ENCODE data around the gene SLC2A13.
"Not testable (repeated sequence)": the region's sequence is repeated elsewhere in the genome, so short reads cannot be mapped to it uniquely, and the experiment has no call there.

Gene SLC2A13

DNA sequence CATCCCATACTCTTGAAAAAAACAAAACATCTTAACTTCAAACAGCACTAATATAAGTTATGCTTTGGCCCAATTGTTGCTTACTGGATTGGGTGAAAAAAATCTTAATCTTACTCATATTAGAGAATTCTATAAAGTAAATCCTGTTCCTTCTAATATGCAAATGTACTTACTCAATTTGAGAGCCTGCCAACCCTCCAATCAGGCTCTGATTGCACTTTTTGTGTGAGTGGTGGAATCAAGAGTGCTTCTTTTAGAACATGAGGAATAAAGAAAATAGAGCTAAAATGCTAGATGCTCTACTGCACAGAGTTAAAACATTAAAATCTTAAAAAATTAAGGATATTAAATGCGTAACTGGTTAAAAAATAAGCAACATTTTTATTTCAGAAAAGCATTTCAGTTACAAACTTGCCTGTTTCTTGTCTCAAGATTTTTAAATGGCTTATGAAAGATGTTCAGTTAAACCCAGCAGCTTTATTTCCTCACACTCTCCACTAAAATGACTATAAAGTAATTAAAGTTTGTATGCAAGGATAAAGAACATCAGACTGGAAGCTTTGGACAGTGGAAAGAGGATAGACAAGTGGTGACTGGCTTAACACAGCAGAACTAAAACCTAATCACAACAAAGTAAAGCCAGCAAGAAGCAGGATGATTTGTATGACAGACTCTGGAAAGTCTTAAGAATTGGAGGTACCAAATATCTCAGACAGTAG lies 177.5 kb downstream of the SLC2A13 start:
- H3K4me3 ChIP-seq (ENCODE audit: low read depth, low read length): no peak overlapping the region
- DNase-seq (ENCODE audit: low read depth): no peak
- TF ChIP-seq, protein P1, sequence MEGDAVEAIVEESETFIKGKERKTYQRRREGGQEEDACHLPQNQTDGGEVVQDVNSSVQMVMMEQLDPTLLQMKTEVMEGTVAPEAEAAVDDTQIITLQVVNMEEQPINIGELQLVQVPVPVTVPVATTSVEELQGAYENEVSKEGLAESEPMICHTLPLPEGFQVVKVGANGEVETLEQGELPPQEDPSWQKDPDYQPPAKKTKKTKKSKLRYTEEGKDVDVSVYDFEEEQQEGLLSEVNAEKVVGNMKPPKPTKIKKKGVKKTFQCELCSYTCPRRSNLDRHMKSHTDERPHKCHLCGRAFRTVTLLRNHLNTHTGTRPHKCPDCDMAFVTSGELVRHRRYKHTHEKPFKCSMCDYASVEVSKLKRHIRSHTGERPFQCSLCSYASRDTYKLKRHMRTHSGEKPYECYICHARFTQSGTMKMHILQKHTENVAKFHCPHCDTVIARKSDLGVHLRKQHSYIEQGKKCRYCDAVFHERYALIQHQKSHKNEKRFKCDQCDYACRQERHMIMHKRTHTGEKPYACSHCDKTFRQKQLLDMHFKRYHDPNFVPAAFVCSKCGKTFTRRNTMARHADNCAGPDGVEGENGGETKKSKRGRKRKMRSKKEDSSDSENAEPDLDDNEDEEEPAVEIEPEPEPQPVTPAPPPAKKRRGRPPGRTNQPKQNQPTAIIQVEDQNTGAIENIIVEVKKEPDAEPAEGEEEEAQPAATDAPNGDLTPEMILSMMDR (IDR thresholded peaks at IDR 0.05; ENCODE audit: low read depth, low read length, missing control alignments): no peak
- in situ Hi-C loops (cut with HindIII; ENCODE audit: low sequenced_read_pairs): no loop called here

DNA sequence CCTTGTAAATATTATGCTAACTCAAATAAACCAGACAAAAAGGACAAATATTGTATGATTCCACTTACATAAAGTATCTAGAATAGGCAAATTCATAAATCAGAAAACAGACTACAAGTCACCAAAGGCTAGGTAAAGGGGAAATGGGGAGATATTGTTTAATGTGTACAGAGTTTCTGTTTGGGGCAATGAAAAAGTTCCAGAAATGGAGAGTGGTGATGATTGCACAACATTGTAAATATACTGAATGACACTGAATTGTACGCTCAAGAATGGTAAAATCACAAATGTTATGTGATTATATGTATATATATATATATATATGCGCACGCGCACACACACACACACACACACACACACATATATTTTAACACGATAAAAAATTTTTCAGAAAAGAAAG lies 182.5 kb downstream of the SLC2A13 start:
- no peak for DNase-seq (ENCODE audit: low read depth)
- in situ Hi-C loops (cut with HindIII; ENCODE audit: low sequenced_read_pairs): loop anchor here (5.0 kb wide), 1 partner anchor 94 kb away; no protein-coding TSS in a partner anchor
- H3K4me3 ChIP-seq (ENCODE audit: low read depth, low read length): no peak overlapping the region
- TF ChIP-seq, protein P1 (IDR thresholded peaks at IDR 0.05; ENCODE audit: low read depth, low read length, missing control alignments): no peak

DNA sequence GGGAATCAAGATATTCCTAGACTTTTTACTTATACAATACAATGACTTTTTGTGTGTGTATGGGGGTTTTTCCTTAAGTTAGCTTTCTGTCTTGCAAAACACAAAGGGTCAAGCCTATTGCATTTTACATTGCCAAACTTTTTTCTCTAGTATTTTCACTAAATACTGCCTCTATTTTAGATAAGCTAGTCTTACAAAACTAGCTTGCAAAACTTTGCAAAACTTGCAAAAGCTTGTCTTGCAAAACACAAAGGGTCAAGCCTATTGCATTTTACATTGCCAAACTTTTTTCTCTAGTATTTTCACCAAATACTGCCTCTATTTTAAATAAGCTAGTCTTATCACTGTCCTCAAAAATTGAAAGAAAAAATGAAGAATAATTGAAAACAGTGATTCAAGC lies 183.3 kb downstream of the SLC2A13 start:
- H3K4me3 ChIP-seq (ENCODE audit: low read depth, low read length); DNase-seq (ENCODE audit: low read depth): not testable (repeated sequence)
- in situ Hi-C loops (cut with HindIII; ENCODE audit: low sequenced_read_pairs): loop anchor here (5.0 kb wide), 1 partner anchor 95 kb away; no protein-coding TSS in a partner anchor

DNA sequence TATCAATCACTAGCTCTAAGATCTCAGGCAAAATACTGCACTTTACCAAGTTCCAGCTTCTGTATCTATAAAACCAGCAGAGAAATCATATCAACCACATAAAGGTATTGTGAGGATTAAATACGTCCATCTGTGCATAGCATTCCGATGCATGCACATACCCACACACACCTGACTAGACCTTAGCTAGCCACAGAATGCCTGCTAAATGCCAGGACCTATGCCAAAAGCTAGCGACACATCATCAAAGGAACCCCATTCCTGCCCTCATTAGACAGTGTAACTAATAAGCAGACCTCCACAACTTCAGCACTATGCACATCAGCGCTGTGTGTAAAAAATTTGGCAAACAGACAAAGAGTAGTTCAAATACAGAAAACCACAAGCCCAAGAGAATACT lies 185.2 kb downstream of the SLC2A13 start:
- no peak overlapping the region for H3K4me3 ChIP-seq (ENCODE audit: low read depth, low read length)
- no peak for DNase-seq (ENCODE audit: low read depth)
- TF ChIP-seq, protein P1 (IDR thresholded peaks at IDR 0.05; ENCODE audit: low read depth, low read length, missing control alignments): no peak
- in situ Hi-C loops (cut with HindIII; ENCODE audit: low sequenced_read_pairs): loop anchor here (5.0 kb wide), 1 partner anchor 97 kb away; no protein-coding TSS in a partner anchor

DNA sequence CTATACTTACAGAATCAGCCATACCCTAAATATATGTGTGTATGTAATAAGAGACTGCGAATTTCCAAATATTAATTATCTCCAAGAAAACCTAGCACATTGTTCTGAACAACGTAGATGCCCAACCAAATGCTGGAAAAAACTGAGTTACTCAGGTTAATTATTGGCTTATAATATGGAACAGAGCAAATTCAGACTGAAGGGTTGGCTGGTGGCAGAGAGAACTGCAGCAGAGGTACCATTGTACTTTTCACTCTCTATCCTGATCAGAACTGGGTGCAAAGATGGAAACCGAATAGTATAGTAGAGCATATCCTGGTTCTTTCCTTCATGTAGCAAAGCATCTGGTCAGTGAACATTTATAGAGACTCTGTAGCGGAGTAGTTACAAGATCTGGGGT lies 185.7 kb downstream of the SLC2A13 start:
- DNase-seq (ENCODE audit: low read depth): no peak
- in situ Hi-C loops (cut with HindIII; ENCODE audit: low sequenced_read_pairs): loop anchor here (5.0 kb wide), 1 partner anchor 97 kb away; no protein-coding TSS in a partner anchor
- no peak overlapping the region for H3K4me3 ChIP-seq (ENCODE audit: low read depth, low read length)
- TF ChIP-seq, protein P1 (IDR thresholded peaks at IDR 0.05; ENCODE audit: low read depth, low read length, missing control alignments): no peak

DNA sequence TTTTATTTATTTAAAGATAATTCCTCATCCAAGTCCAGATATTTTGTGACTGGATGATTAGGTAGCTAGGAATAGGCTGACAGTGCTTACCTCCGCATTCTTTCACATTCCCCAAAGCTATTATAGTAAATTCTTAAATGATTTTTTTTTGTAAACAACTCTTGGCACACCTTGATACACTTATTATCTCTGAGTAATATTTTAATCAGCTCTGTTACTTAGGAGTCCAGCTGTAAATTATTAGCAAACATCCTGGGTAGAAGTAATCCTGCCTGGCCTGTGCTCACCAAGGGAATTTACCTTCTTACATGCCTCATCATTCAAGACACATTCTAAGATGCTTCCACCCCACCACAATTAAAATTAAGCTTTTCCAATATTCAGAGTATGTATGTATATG lies 186.1 kb downstream of the SLC2A13 start:
- no peak overlapping the region for H3K4me3 ChIP-seq (ENCODE audit: low read depth, low read length)
- in situ Hi-C loops (cut with HindIII; ENCODE audit: low sequenced_read_pairs): loop anchor here (5.0 kb wide), 1 partner anchor 98 kb away; no protein-coding TSS in a partner anchor
- TF ChIP-seq, protein P1 (IDR thresholded peaks at IDR 0.05; ENCODE audit: low read depth, low read length, missing control alignments): no peak
- DNase-seq (ENCODE audit: low read depth): no peak

DNA sequence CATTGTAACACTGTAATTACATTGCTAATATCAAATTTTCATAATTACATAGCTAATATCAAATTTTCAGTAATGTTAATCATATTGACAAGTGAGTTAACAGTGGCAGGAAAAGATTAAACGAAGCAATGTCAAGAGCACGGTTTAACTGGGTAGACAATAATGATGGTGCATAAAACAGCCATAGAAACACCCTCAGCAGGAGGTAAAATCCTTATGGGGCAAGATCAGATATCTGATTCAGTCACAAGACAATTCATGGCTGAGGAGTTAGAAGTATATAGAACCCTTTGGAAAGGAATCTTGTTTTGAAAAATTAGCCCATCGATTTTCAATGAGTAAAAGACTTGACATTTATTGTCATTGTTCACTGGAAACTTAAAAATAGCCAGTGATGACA lies 190.6 kb downstream of the SLC2A13 start:
- in situ Hi-C loops (cut with HindIII; ENCODE audit: low sequenced_read_pairs): no loop called here
- TF ChIP-seq, protein P1 (IDR thresholded peaks at IDR 0.05; ENCODE audit: low read depth, low read length, missing control alignments): no peak
- no peak for DNase-seq (ENCODE audit: low read depth)
- H3K4me3 ChIP-seq (ENCODE audit: low read depth, low read length): no peak overlapping the region

Data from astrocyte of the cerebellum (primary cell).